ENCODE data around the gene LPP. TPM values are rescaled to one million over a fixed set of nuclear protein-coding genes. Genes with fewer than 3 reads are reported as not detected.

Gene LPP
- total and polyA plus RNA-seq, 2 of the 13 experiments (the other 11 are each of a cell fraction or from before 2014, with no cell fraction given) = 19.2 to 29.9 TPM

- TF ChIP-seq ZNF230 (CRISPR knock-in tag; IDR thresholded peaks at IDR 0.05) (no peak), KLF9 (CRISPR knock-in tag; IDR thresholded peaks at IDR 0.05; ENCODE audit: low read depth) (no peak), HOMEZ (CRISPR knock-in tag; IDR thresholded peaks at IDR 0.05; ENCODE audit: low read depth) (peak; percentile 62; the same call in 1 of the 2 replicates), MAFG (CRISPR knock-in tag; IDR thresholded peaks at IDR 0.05) (no peak), MEF2D (CRISPR knock-in tag; IDR thresholded peaks at IDR 0.05) (no peak), ZSCAN9 (CRISPR knock-in tag; IDR thresholded peaks at IDR 0.05; ENCODE audit: borderline replicate concordance) (peak; percentile 59; the same call in 1 of the 2 replicates), GTF2F1 (IDR thresholded peaks at IDR 0.05; ENCODE audit: low read length) (no peak), ZBED4 (CRISPR knock-in tag; IDR thresholded peaks at IDR 0.05; ENCODE audit: borderline replicate concordance) (no peak; the same call in 1 of the 2 replicates), ZBTB7B (CRISPR knock-in tag; IDR thresholded peaks at IDR 0.05) (no peak), HNF4G (IDR thresholded peaks at IDR 0.05; ENCODE audit: borderline replicate concordance, low read depth, low read length) (peak; percentile 70; the same call in 1 of the 2 replicates), HNF4G (CRISPR knock-in tag; IDR thresholded peaks at IDR 0.05; ENCODE audit: borderline replicate concordance, low read depth) (0 out of 2 replicates have a peak, but pooled peaks have one; percentile 27), FLYWCH1 (CRISPR knock-in tag; IDR thresholded peaks at IDR 0.05) (no peak), REXO4 (CRISPR knock-in tag; IDR thresholded peaks at IDR 0.05; ENCODE audit: borderline replicate concordance) (no peak), ZNF142 (CRISPR knock-in tag; IDR thresholded peaks at IDR 0.05) (no peak), RORA (CRISPR knock-in tag; IDR thresholded peaks at IDR 0.05) (no peak)
These were observed 558.4 kb downstream of the LPP start (continued) for GRCh38 chr3:188712248-188712924.
